AML-193 (cell line): ENCODE data around the gene SEPTIN10.

Experiments used
- DNase-seq, 2 experiments: peaks; one replicate each; lab custom pipeline; 2025; lab: John Stamatoyannopoulos, UW

Gene SEPTIN10

GRCh38 chr2:109497911-109498870 is 115.6 kb downstream of the SEPTIN10 start:
- no peak for DNase-seq

DNA sequence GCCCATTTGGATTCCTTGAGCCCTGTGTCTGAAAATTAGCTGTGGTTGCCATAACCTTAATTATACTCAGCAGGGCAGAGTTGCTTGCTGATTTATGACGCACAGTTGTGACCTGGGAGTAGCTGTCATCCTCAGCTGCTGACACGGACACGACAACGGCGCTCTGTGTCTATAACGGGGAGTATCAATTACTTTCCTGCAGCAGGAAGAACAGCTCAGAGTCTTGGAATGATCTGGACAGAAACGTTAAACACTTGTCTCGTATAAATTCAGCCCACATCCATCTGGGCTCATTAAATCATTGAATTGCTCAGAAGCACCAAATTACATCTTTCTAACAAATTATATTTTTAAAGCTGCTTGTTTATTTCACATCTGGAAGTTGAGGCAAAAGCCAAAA is 116.3 kb downstream of the SEPTIN10 start:
- no peak for DNase-seq

- no peak for DNase-seq
Measured at GRCh38 chr2:109494351-109494750, 119.4 kb downstream of the SEPTIN10 start.

GRCh38 chr2:109493176-109493935 is 120.4 kb downstream of the SEPTIN10 start:
- no peak for DNase-seq
